ENCODE measurements around the gene LDAF1. TPM values are rescaled to one million over a fixed set of nuclear protein-coding genes. Genes with fewer than 3 reads are reported as not detected.
"Not testable (repeated sequence)": the region's sequence is repeated elsewhere in the genome, so short reads cannot be mapped to it uniquely, and the experiment has no call there.

The LDAF1 gene
- 1 to 10 TPM; 1.8 to 2.4 TPM for total RNA-seq
- 1 to 10 TPM; 1.2 to 1.6 TPM for polyA plus RNA-seq

DNA sequence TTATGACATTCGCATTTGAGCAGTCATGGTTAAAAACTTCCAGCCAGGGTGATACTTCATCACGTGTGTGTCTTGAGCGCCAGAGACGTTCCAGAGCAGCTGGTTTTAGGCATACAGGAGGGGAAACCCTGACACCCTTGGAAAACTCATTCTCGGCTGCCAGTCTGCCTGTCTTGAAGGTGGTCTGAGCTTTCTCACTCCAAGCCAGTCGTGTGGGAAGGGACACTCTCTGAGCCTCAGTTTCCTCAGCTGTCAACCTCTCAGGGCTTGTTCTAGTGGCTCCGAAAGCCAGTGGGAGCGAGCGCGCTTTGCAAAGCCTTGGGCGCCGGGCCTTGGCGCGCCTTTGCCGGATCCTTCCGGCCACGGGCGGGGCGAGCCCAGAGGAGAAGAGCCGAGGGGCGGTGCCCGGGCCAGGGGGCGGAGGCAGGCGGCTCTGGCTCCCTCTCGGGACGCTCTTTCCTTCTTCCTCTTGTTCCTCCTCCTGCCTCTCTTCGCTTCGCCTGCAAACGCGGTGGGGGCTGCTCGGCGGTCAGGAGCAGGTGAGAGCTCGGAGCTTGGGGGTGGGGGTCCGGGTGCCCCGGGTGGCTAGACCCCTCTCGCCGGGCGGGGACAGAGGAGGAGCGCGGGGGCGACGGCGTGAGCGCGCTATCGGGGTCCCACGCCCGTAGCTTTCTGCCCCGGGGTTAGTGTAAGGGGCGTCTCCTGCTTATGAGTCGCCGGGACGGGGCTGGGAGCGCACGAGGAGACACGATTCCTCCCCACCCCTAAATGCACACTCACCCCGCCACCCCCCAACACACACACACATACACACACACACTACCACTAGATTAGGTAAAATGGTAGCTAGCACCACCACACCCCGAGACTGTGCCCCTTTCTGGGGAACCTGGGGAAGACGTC lies at the start of gene LDAF1:
Gene LDAF1, plus strand, starts transcription at position 467 of the 903 bp plus-strand sequence. CDS start 2,509 bp downstream, outside the sequence.
- TF ChIP-seq, protein P1, sequence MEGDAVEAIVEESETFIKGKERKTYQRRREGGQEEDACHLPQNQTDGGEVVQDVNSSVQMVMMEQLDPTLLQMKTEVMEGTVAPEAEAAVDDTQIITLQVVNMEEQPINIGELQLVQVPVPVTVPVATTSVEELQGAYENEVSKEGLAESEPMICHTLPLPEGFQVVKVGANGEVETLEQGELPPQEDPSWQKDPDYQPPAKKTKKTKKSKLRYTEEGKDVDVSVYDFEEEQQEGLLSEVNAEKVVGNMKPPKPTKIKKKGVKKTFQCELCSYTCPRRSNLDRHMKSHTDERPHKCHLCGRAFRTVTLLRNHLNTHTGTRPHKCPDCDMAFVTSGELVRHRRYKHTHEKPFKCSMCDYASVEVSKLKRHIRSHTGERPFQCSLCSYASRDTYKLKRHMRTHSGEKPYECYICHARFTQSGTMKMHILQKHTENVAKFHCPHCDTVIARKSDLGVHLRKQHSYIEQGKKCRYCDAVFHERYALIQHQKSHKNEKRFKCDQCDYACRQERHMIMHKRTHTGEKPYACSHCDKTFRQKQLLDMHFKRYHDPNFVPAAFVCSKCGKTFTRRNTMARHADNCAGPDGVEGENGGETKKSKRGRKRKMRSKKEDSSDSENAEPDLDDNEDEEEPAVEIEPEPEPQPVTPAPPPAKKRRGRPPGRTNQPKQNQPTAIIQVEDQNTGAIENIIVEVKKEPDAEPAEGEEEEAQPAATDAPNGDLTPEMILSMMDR (IDR thresholded peaks at IDR 0.05; ENCODE audit: low read depth, low read length, missing input control): no peak
- TF ChIP-seq, protein P2, sequence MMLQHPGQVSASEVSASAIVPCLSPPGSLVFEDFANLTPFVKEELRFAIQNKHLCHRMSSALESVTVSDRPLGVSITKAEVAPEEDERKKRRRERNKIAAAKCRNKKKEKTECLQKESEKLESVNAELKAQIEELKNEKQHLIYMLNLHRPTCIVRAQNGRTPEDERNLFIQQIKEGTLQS (IDR thresholded peaks at IDR 0.05): no peak
- TF ChIP-seq HNF4A (conservative IDR thresholded peaks at IDR 0.05): no peak
- no peak for TF ChIP-seq EGR1 (IDR thresholded peaks at IDR 0.05; ENCODE audit: low read depth in 2 of 2)
- TF ChIP-seq FOXA1 (IDR thresholded peaks at IDR 0.05): no peak
- TF ChIP-seq TAF1 (conservative IDR thresholded peaks at IDR 0.05): no peak
- TF ChIP-seq RAD21 (IDR thresholded peaks at IDR 0.05): peak in 1 of 2 donors; percentile 20
- peak; percentile 72 for DNase-seq (ENCODE audit: low spot score)

DNA sequence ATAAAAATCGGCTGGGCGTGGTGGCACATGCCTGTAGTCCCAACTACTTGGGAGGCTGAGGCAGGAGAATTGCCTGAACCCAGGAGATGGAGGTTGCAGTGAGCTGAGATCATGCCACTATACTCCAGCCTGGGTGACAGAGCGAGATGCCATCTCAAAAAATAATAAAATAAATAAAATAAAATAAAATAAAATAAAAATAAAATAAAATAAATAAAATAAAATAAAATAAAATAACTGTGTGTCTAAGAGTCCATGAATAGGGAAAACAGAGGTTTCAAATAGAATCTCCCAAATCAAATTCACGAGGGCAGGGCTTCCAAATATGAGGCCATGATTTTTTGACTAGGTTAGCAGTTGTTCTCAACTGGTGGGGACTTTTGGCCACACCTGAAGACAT lies 42.9 kb upstream of the LDAF1 start:
- DNase-seq (ENCODE audit: low spot score); H3K4me1 ChIP-seq (ENCODE audit: control insufficient read depth in 4 of 4, insufficient read depth in 4 of 4, low read length in 3 of 4); H3K27ac ChIP-seq (ENCODE audit: low read depth in 1 of 2, low read length in 2 of 2); H3K36me3 ChIP-seq (ENCODE audit: control insufficient read depth in 4 of 4, insufficient read depth in 3 of 4, low read depth in 1 of 4, low read length in 3 of 4); H3K9ac ChIP-seq (ENCODE audit: low read depth in 1 of 2, low read length in 2 of 2); H3K4me3 ChIP-seq (ENCODE audit: low read depth in 1 of 3, low read length in 3 of 3); H3K9me3 ChIP-seq (ENCODE audit: control insufficient read depth in 4 of 4, low read length in 3 of 4); H3K27me3 ChIP-seq (ENCODE audit: control insufficient read depth in 4 of 4, insufficient read depth in 4 of 4, low read length in 3 of 4): not testable (repeated sequence)
- WGBS: 95% methylated on average over 4 of the region's 4 CpGs

More for the DNA sequence above, at the start of gene LDAF1:
- H3K9me3 ChIP-seq (ENCODE audit: control insufficient read depth in 4 of 4, low read length in 3 of 4): no peaks in the 10 kb centered on the region
- H3K36me3 ChIP-seq (ENCODE audit: control insufficient read depth in 4 of 4, insufficient read depth in 3 of 4, low read depth in 1 of 4, low read length in 3 of 4): no peaks in the 10 kb centered on the region
- WGBS: 2% methylated on average over 59 of the region's 59 CpGs
- peak within 1 kb of the TSS; percentile 6 to 63 (median 52) for H3K4me3 ChIP-seq (ENCODE audit: low read depth in 1 of 3, low read length in 3 of 3)
- H3K27me3 ChIP-seq (ENCODE audit: control insufficient read depth in 4 of 4, insufficient read depth in 4 of 4, low read length in 3 of 4): no peaks in the 10 kb centered on the region
- H3K27ac ChIP-seq (ENCODE audit: low read depth in 1 of 2, low read length in 2 of 2): no peak within 1 kb of the TSS
- H3K4me1 ChIP-seq (ENCODE audit: control insufficient read depth in 4 of 4, insufficient read depth in 4 of 4, low read length in 3 of 4): peaks cover 0 to 20% (median 5%) of the 10 kb centered on the region in 4 donors
- no peak within 1 kb of the TSS for H3K9ac ChIP-seq (ENCODE audit: low read depth in 1 of 2, low read length in 2 of 2)

DNA sequence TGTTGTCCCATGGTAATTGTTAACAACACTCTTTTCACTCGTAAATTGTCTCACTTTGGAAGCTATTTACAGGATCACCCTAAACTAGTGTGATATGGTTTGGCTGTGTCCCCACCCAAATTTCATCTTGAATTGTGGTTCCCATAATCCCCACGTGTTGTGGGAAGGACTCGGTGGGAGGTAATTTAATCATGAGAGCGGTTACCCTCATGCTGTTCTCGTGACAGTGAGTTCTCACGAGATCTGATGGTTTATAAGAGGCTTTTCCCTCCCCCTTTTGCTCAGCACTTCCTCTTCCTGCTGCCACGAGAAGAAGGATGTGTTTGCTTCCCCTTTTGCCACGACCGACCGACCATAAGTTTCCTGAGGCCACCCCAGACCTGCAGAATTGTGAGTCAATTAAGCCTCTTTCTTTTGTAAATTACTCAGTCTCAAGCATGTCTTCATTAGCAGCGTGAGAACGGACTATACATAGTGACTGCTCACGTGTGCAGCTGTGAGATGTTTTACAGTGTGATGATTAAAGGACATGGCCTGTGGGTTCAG lies 42.3 kb upstream of the LDAF1 start:
- DNase-seq (ENCODE audit: low spot score): no peak
- no peaks in the 10 kb centered on the region for H3K9me3 ChIP-seq (ENCODE audit: control insufficient read depth in 4 of 4, low read length in 3 of 4)
- no peak overlapping the region for H3K27ac ChIP-seq (ENCODE audit: low read depth in 1 of 2, low read length in 2 of 2)
- no peaks in the 10 kb centered on the region for H3K27me3 ChIP-seq (ENCODE audit: control insufficient read depth in 4 of 4, insufficient read depth in 4 of 4, low read length in 3 of 4)
- no peaks in the 10 kb centered on the region for H3K36me3 ChIP-seq (ENCODE audit: control insufficient read depth in 4 of 4, insufficient read depth in 3 of 4, low read depth in 1 of 4, low read length in 3 of 4)
- TF ChIP-seq, protein P2 (IDR thresholded peaks at IDR 0.05): no peak
- TF ChIP-seq, protein P3, sequence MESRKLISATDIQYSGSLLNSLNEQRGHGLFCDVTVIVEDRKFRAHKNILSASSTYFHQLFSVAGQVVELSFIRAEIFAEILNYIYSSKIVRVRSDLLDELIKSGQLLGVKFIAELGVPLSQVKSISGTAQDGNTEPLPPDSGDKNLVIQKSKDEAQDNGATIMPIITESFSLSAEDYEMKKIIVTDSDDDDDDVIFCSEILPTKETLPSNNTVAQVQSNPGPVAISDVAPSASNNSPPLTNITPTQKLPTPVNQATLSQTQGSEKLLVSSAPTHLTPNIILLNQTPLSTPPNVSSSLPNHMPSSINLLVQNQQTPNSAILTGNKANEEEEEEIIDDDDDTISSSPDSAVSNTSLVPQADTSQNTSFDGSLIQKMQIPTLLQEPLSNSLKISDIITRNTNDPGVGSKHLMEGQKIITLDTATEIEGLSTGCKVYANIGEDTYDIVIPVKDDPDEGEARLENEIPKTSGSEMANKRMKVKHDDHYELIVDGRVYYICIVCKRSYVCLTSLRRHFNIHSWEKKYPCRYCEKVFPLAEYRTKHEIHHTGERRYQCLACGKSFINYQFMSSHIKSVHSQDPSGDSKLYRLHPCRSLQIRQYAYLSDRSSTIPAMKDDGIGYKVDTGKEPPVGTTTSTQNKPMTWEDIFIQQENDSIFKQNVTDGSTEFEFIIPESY (IDR thresholded peaks at IDR 0.05): peak; percentile 61
- no peak overlapping the region for H3K4me3 ChIP-seq (ENCODE audit: low read depth in 1 of 3, low read length in 3 of 3)
- WGBS: 52% methylated on average over 13 of the region's 13 CpGs
- no peaks in the 10 kb centered on the region for H3K4me1 ChIP-seq (ENCODE audit: control insufficient read depth in 4 of 4, insufficient read depth in 4 of 4, low read length in 3 of 4)
- H3K9ac ChIP-seq (ENCODE audit: low read depth in 1 of 2, low read length in 2 of 2): no peak overlapping the region

Data from liver (tissue), 9 donors.